GM18517 (cell line): Measurements from ENCODE around the gene IL10.

Experiments
- ATAC-seq: cut with Tn5 transposase; IDR thresholded peaks from one replicate; pipeline ENCODE4 v1.9.1; 2021; ENCODE audit warnings: mild to moderate bottlenecking, moderate library complexity; ENCODE audit not compliant: unreplicated experiment

The IL10 gene

GRCh38 chr1:206772243-206772937, at the start of gene IL10:
TSS of gene IL10 (minus strand) at chr1:206772494. CDS start at chr1:206772435, 59 bp downstream.
- no peak for ATAC-seq

- ATAC-seq: no peak
Measured at GRCh38 chr1:206821493-206821892, 49.2 kb upstream of the IL10 start.

GRCh38 chr1:206816390-206817287, 44.3 kb upstream of the IL10 start:
- peak; percentile 74 for ATAC-seq

GRCh38 chr1:206814716-206815341, 42.5 kb upstream of the IL10 start:
- no peak for ATAC-seq

- ATAC-seq: no peak
Measured at GRCh38 chr1:206812471-206812870, 40.2 kb upstream of the IL10 start.

- no peak for ATAC-seq
Measured at GRCh38 chr1:206809504-206810084, 37.3 kb upstream of the IL10 start.

- ATAC-seq: no peak
Measured at GRCh38 chr1:206808615-206809014, 36.3 kb upstream of the IL10 start.

- ATAC-seq: no peak
Measured at GRCh38 chr1:206805357-206805756, 33.1 kb upstream of the IL10 start.

GRCh38 chr1:206804156-206804737, 32.0 kb upstream of the IL10 start:
- no peak for ATAC-seq

GRCh38 chr1:206803221-206803730, 31.0 kb upstream of the IL10 start:
- peak; percentile 97 for ATAC-seq

GRCh38 chr1:206802401-206802800, 30.1 kb upstream of the IL10 start:
- ATAC-seq: no peak

GRCh38 chr1:206801467-206801866, 29.2 kb upstream of the IL10 start:
- ATAC-seq: no peak

GRCh38 chr1:206800891-206801290, 28.6 kb upstream of the IL10 start:
- no peak for ATAC-seq

GRCh38 chr1:206800411-206800810, 28.1 kb upstream of the IL10 start:
- no peak for ATAC-seq

- no peak for ATAC-seq
Measured at GRCh38 chr1:206799311-206799710, 27.0 kb upstream of the IL10 start.

GRCh38 chr1:206798384-206798996, 26.2 kb upstream of the IL10 start:
- no peak for ATAC-seq

GRCh38 chr1:206797534-206798383, 25.5 kb upstream of the IL10 start:
- ATAC-seq: no peak

GRCh38 chr1:206796981-206797402, 24.7 kb upstream of the IL10 start:
- ATAC-seq: no peak

GRCh38 chr1:206796116-206796515, 23.8 kb upstream of the IL10 start:
- ATAC-seq: no peak
